Neural cell (in vitro differentiated cells): ENCODE data around the gene DNAJC11.

Source experiments
- EP300 ChIP-seq: fragments of 450-650 bp; conservative IDR thresholded peaks from 2 replicates; pipeline ENCODE4 v1.6.1; 2014; ENCODE audit warnings: antibody characterized with exemption, mild to moderate bottlenecking, moderate library complexity; ENCODE audit not compliant: poor library complexity, severe bottlenecking
- EZH2 ChIP-seq: fragments of 200-600, 300-800 bp; shearing (Covaris generic), sonication (generic); IDR thresholded peaks from 2 replicates; pipeline ENCODE4 v1.6.1; 2014; ENCODE audit warnings: antibody characterized with exemption, low read length, borderline replicate concordance, mild to moderate bottlenecking; ENCODE audit not compliant: insufficient read depth, poor library complexity, severe bottlenecking
- MXI1 ChIP-seq: fragments of 450-650 bp; conservative IDR thresholded peaks from 2 replicates; pipeline ENCODE4 v1.6.1; 2014; ENCODE audit warnings: antibody characterized with exemption, mild to moderate bottlenecking; ENCODE audit not compliant: poor library complexity, severe bottlenecking
- POLR2AphosphoS5 ChIP-seq: IDR thresholded peaks from 2 replicates; pipeline ENCODE4 v1.6.1; 2012
- RAD21 ChIP-seq: fragments of 450-650 bp; conservative IDR thresholded peaks from 2 replicates; pipeline ENCODE4 v1.6.1; 2014; ENCODE audit warnings: antibody characterized with exemption, mild to moderate bottlenecking, moderate library complexity
- TAF1 ChIP-seq: IDR thresholded peaks from 2 replicates; pipeline ENCODE4 v1.6.1; 2012; ENCODE audit warnings: low read depth
- TF ChIP-seq, protein P1 (sequence below): fragments of 450-650 bp; IDR thresholded peaks from 2 replicates; pipeline ENCODE4 v1.5.1; 2014; ENCODE audit warnings: antibody characterized with exemption, mild to moderate bottlenecking, moderate library complexity; ENCODE audit not compliant: poor library complexity, severe bottlenecking
- TF ChIP-seq, protein P2 (sequence below): IDR thresholded peaks from 2 replicates; pipeline ENCODE4 v1.6.1; 2012; ENCODE audit warnings: borderline replicate concordance

DNA sequence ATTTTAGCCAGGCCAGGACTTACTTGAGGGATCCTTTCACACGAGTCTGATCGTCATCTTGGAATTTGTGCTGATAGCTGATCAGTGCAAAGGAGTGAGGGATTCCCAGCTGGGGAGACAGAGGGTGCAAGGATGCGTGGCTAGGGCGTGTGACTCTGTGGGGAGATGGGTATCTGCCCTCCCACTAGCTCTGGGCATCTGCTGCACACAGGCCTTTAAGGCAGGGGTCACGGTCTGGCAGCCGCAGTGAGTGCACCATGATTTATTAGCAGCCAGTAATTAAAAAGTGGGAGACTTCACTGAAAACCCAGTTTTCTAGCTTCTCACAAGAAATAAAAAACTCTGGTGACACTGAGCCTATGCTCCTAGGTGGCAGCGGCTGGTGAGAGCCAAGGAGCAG, 56.6 kb downstream of the DNAJC11 start:
- TF ChIP-seq, protein P1, sequence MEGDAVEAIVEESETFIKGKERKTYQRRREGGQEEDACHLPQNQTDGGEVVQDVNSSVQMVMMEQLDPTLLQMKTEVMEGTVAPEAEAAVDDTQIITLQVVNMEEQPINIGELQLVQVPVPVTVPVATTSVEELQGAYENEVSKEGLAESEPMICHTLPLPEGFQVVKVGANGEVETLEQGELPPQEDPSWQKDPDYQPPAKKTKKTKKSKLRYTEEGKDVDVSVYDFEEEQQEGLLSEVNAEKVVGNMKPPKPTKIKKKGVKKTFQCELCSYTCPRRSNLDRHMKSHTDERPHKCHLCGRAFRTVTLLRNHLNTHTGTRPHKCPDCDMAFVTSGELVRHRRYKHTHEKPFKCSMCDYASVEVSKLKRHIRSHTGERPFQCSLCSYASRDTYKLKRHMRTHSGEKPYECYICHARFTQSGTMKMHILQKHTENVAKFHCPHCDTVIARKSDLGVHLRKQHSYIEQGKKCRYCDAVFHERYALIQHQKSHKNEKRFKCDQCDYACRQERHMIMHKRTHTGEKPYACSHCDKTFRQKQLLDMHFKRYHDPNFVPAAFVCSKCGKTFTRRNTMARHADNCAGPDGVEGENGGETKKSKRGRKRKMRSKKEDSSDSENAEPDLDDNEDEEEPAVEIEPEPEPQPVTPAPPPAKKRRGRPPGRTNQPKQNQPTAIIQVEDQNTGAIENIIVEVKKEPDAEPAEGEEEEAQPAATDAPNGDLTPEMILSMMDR: no peak
- TF ChIP-seq EP300 (no peak), TAF1 (no peak), RAD21 (no peak), POLR2AphosphoS5 (no peak), MXI1 (no peak), EZH2 (no peak)
- TF ChIP-seq, protein P2, sequence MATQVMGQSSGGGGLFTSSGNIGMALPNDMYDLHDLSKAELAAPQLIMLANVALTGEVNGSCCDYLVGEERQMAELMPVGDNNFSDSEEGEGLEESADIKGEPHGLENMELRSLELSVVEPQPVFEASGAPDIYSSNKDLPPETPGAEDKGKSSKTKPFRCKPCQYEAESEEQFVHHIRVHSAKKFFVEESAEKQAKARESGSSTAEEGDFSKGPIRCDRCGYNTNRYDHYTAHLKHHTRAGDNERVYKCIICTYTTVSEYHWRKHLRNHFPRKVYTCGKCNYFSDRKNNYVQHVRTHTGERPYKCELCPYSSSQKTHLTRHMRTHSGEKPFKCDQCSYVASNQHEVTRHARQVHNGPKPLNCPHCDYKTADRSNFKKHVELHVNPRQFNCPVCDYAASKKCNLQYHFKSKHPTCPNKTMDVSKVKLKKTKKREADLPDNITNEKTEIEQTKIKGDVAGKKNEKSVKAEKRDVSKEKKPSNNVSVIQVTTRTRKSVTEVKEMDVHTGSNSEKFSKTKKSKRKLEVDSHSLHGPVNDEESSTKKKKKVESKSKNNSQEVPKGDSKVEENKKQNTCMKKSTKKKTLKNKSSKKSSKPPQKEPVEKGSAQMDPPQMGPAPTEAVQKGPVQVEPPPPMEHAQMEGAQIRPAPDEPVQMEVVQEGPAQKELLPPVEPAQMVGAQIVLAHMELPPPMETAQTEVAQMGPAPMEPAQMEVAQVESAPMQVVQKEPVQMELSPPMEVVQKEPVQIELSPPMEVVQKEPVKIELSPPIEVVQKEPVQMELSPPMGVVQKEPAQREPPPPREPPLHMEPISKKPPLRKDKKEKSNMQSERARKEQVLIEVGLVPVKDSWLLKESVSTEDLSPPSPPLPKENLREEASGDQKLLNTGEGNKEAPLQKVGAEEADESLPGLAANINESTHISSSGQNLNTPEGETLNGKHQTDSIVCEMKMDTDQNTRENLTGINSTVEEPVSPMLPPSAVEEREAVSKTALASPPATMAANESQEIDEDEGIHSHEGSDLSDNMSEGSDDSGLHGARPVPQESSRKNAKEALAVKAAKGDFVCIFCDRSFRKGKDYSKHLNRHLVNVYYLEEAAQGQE: no peak
